HepG2 (cell line): Measurements from ENCODE around the gene GNPDA1. TPM values are rescaled to one million over a fixed set of nuclear protein-coding genes. Genes with fewer than 3 reads are reported as not detected.

ENCODE experiments used
- ATAC-seq: fragments of 200-7000 bp; cut with Tn5 transposase; 3 replicates; pipeline ENCODE4 v1.9.1; 2020; ENCODE audit warnings: mild to moderate bottlenecking, moderate library complexity
- BruUV-seq: library from RNA; stranded (reverse); fragments of 400-500 nt; replicated peaks from 2 replicates; lab custom pipeline; 2021; lab: Mats Ljungman, UMichigan
- CTCF ChIA-PET: fragments of 300-600 bp; formaldehyde crosslinking; extraction: SDS; loops from one replicate; lab custom pipeline; 2021; ENCODE audit warnings: low total read pairs, inconsistent platforms, low intra/inter-chr PET ratio; lab: Yijun Ruan, JAX
- POLR2A ChIA-PET: fragments of 350-600 bp; sonication (Branson Sonifier 250); formaldehyde crosslinking; loops from one replicate; lab custom pipeline; 2020; ENCODE audit warnings: antibody characterized with exemption, inconsistent platforms; lab: Yijun Ruan, JAX
- DNase-seq: peaks from one replicate; pipeline ENCODE4 v3.0.0-alpha.2; 2015; ENCODE audit warnings: low spot score
- FAIRE-seq: peaks from 3 replicates; lab custom pipeline; 2011; peaks lifted over from hg19 to GRCh38; lab: Jason Lieb, UNC
- H2AFZ ChIP-seq: one replicate; pipeline ENCODE4 v1.6.1; 2011; ENCODE audit warnings: low read length, inconsistent platforms
- H3K27ac ChIP-seq: fragments of 300-600 bp; 3 replicates; pipeline ENCODE4 v1.8.0; 2011; ENCODE audit warnings: mixed run types, mild to moderate bottlenecking, mixed read lengths, low read length, inconsistent platforms; ENCODE audit not compliant: insufficient read depth; ENCODE audit errors: extremely low read length
- H3K27me3 ChIP-seq, 2 experiments: fragments of 200-600 bp in 1 of 2; 2 replicates in 1 of 2; 3 replicates in 1 of 2; pipeline versions ENCODE4 v1.6.0 to v1.8.0; 2011; ENCODE audit warnings: low read length in 2 of 2, mild to moderate bottlenecking in 2 of 2, moderate library complexity in 2 of 2, inconsistent platforms in 1 of 2; ENCODE audit not compliant: insufficient read depth in 2 of 2, control insufficient read depth in 1 of 2
- H3K36me3 ChIP-seq, 2 experiments: fragments of 200-600 bp in 1 of 2; replicated peaks in 1 of 2; 2 replicates in 1 of 2; 3 replicates in 1 of 2; pipeline versions ENCODE4 v1.5.1 to v1.8.0; 2011; ENCODE audit warnings: low read length in 2 of 2, inconsistent platforms in 1 of 2; ENCODE audit not compliant: insufficient read depth in 2 of 2, control insufficient read depth in 1 of 2
- H3K4me1 ChIP-seq: 2 replicates; pipeline ENCODE4 v1.5.1; 2012; ENCODE audit warnings: low read length, inconsistent platforms; ENCODE audit not compliant: insufficient read depth
- H3K4me2 ChIP-seq: 2 replicates; pipeline ENCODE4 v1.6.0; 2011; ENCODE audit warnings: low read depth, low read length, inconsistent platforms
- H3K4me3 ChIP-seq, 3 experiments: fragments of 200-600 bp in 1 of 3; sonication (generic), shearing (Covaris generic) in 1 of 3; replicated peaks in 1 of 3; 2 replicates each; pipeline ENCODE4 v1.5.1; 2011 to 2016; ENCODE audit warnings: low read length in 3 of 3, inconsistent platforms in 2 of 3, low read depth in 2 of 3, mild to moderate bottlenecking in 2 of 3, control low read depth in 1 of 3, mixed read lengths in 1 of 3; ENCODE audit not compliant: insufficient read depth in 1 of 3
- H3K79me2 ChIP-seq: one replicate; pipeline ENCODE4 v1.6.1; 2011; ENCODE audit warnings: low read length, inconsistent platforms; ENCODE audit not compliant: insufficient read depth
- H3K9ac ChIP-seq: 2 replicates; pipeline ENCODE4 v1.6.0; 2011; ENCODE audit warnings: mild to moderate bottlenecking, low read depth, low read length, inconsistent platforms; ENCODE audit not compliant: insufficient read depth
- H3K9me3 ChIP-seq: 2 replicates; pipeline ENCODE4 v1.5.1; 2012; ENCODE audit warnings: mild to moderate bottlenecking, low read length
- H4K20me1 ChIP-seq: 2 replicates; pipeline ENCODE4 v1.6.0; 2011; ENCODE audit warnings: inconsistent platforms, mild to moderate bottlenecking, low read length, moderate library complexity; ENCODE audit not compliant: insufficient read depth
- ARNT ChIP-seq: fragments of 450-650 bp; IDR thresholded peaks from 2 replicates; pipeline ENCODE4 v1.6.1; 2017
- GABPA ChIP-seq, 2 experiments: IDR thresholded peaks; 2 replicates each; pipeline ENCODE4 v1.6.1; 2011 to 2016; ENCODE audit warnings: low read depth in 2 of 2, low read length in 1 of 2, missing biosample characterization in 1 of 2, missing genetic modification characterization in 1 of 2
- KAT2B ChIP-seq: fragments of 150-350 bp; IDR thresholded peaks from 2 replicates; pipeline ENCODE4 v1.6.1; 2014; ENCODE audit warnings: low read depth, low read length, borderline replicate concordance
- SOX5 ChIP-seq: IDR thresholded peaks from 2 replicates; pipeline ENCODE4 v1.6.1; 2016; ENCODE audit warnings: borderline replicate concordance
- UBTF ChIP-seq: sonication (generic); formaldehyde crosslinking; IDR thresholded peaks from 2 replicates; pipeline ENCODE4 v1.4.0; 2020; ENCODE audit warnings: mild to moderate bottlenecking, missing genetic modification reagents
- YY1 ChIP-seq: IDR thresholded peaks from 2 replicates; pipeline ENCODE4 v1.6.1; 2011; ENCODE audit warnings: low read length, low read depth, moderate library complexity, mild to moderate bottlenecking; ENCODE audit not compliant: insufficient read depth, insufficient replicate concordance
- ZBTB34 ChIP-seq: sonication (generic); formaldehyde crosslinking; IDR thresholded peaks from 2 replicates; pipeline ENCODE4 v1.8.0; 2022; ENCODE audit warnings: mild to moderate bottlenecking, missing genetic modification reagents
- ZFP82 ChIP-seq: sonication (generic); formaldehyde crosslinking; IDR thresholded peaks from 2 replicates; pipeline ENCODE4 v1.5.1; 2020; ENCODE audit warnings: mild to moderate bottlenecking, missing genetic modification reagents, borderline replicate concordance
- ZNF451 ChIP-seq: sonication (generic); formaldehyde crosslinking; IDR thresholded peaks from 2 replicates; pipeline ENCODE4 v1.5.0; 2020; ENCODE audit warnings: mild to moderate bottlenecking, missing genetic modification reagents
- ZNF503 ChIP-seq: sonication (generic); formaldehyde crosslinking; IDR thresholded peaks from 2 replicates; pipeline ENCODE4 v1.4.0; 2020; ENCODE audit warnings: missing genetic modification reagents
- WGBS: methylation state at CpG from one replicate; pipeline ENCODE4 v1.1.6; 2017; ENCODE audit warnings: low lambda C conversion rate; 5-methylcytosine and 5-hydroxymethylcytosine counted together
- in situ Hi-C: cut with HindIII; loops from 2 replicates; pipeline ENCODE4 v1.10.0; 2017; ENCODE audit warnings: low pct_unique_long_range_greater_than_20kb; ENCODE audit not compliant: extremely low pct_ligation_motif_present
- intact Hi-C: fragments of 100-400 bp; cut with micrococcal nuclease; formaldehyde crosslinking; loops from one replicate; pipeline ENCODE4 v1.10.0; 2022; ENCODE audit not compliant: unreplicated experiment
- polyA plus RNA-seq, 8 experiments: library from polyadenylated mRNA; depleted of rRNA in 3 of 8; stranded (reverse) in 7 of 8; unstranded in 1 of 8; fragments of >200 nt; fragmentation: Illumina TruSeq in 4 of 8; extraction: Trizol in 4 of 8; gene quantifications; 2 replicates each; pipeline versions ENCODE4 v1.2.1 to v1.2.3, GENCODE V29; 2011 to 2016; ENCODE audit warnings: low read depth in 4 of 8, missing spikeins in 1 of 8, mixed read lengths in 1 of 8; ENCODE audit not compliant: insufficient read depth in 1 of 8
- total RNA-seq, 5 experiments: library from RNA; depleted of rRNA; stranded (reverse); fragments of >200 nt; fragmentation: Illumina TruSeq; extraction: Trizol; gene quantifications; 2 replicates each; pipeline ENCODE4 v1.2.3, GENCODE V29; 2016; ENCODE audit warnings: low read depth in 1 of 5

Gene GNPDA1
- total and polyA plus RNA-seq, 2 of the 13 experiments (the other 11 are each of a cell fraction or from before 2014, with no cell fraction given): 6.0 to 54.1 TPM

- no peak for TF ChIP-seq SOX5 (CRISPR knock-in tag)
- TF ChIP-seq ARNT: no peak
- TF ChIP-seq ZFP82 (CRISPR knock-in tag): no peak
- TF ChIP-seq KAT2B: no peak
- TF ChIP-seq ZNF503 (CRISPR knock-in tag): no peak
- no peak for TF ChIP-seq UBTF (CRISPR knock-in tag)
- TF ChIP-seq GABPA (IDR thresholded peaks at IDR 0.05; ENCODE audit: low read depth, low read length): no peak
- peak; percentile 58 for TF ChIP-seq GABPA (CRISPR knock-in tag; IDR thresholded peaks at IDR 0.05; ENCODE audit: low read depth)
- TF ChIP-seq YY1: peak; percentile 37
- no peak for TF ChIP-seq ZBTB34 (CRISPR knock-in tag)
- no peak for TF ChIP-seq ZNF451 (CRISPR knock-in tag)
- Histone ChIP-seq H3K36me3 (no peaks in the 10 kb centered on the region), H4K20me1 (no peaks in the 10 kb centered on the region), H3K9ac (no peak overlapping the region), H3K9me3 (no peaks in the 10 kb centered on the region), H3K27ac (no peak overlapping the region), H3K27me3 (peaks cover 0 to 1% of the 10 kb centered on the region in 2 experiments; a peak in 1 of 5 replicates), H3K4me3 (no peak overlapping the region), H3K4me2 (no peak overlapping the region), H3K4me1 (peaks cover 14% of the 10 kb centered on the region; the same call in 1 of the 2 replicates), H2AFZ (peak overlapping the region; percentile 42), H3K79me2 (no peaks in the 10 kb centered on the region)
- POLR2A ChIA-PET: no interaction called here
- ATAC-seq: no peak
- no peak for FAIRE-seq
- DNase-seq: no peak
- WGBS: 35% methylated on average over 2 of the region's 2 CpGs
- intact Hi-C loops: no loop called here
- in situ Hi-C loops: no loop called here
- CTCF ChIA-PET: no interaction called here
- BruUV-seq: no TSS peak
Measured at GRCh38 chr5:142040285-142040684, 27.5 kb upstream of the GNPDA1 start.
